Uterus (tissue), 2 donors: ENCODE measurements around the gene HRH2.

Experiments
- POLR2A ChIP-seq, 2 donors: fragments of 450-650 bp; IDR thresholded peaks; one replicate each; pipeline ENCODE4 v1.6.1; 2016; ENCODE audit warnings: antibody characterized with exemption in 2 of 2, mild to moderate bottlenecking in 1 of 2, moderate library complexity in 1 of 2
- TF ChIP-seq, protein P1 (sequence below), 4 experiments: fragments of 200-600 bp in 2 of 4; fragments of 450-650 bp in 2 of 4; sonication (generic) in 2 of 4; IDR thresholded peaks; one replicate each; pipeline ENCODE4 v1.5.1; 2016 to 2019; ENCODE audit warnings: antibody characterized with exemption in 4 of 4, mild to moderate bottlenecking in 2 of 4, moderate library complexity in 1 of 4

DNA sequence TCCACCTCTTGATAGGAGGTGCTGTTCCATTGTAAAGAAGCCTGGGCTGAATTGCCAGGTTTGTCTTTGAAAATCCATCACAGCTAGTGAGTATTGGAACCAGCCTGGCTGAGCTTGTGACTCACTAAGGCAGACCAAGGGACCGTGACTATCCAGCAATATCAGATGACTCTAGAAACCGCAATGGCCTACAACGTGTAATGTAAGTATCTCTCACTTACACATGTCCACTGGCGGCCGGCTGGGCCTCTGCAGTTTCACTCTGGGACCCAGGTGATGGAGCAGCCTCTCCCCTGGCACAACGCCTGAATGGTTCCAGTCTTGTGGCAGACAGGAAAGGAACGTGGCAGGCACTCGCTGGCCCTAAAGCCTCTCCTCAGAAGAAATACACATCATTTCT, 3.1 kb upstream of the HRH2 start:
- TF ChIP-seq, protein P1, sequence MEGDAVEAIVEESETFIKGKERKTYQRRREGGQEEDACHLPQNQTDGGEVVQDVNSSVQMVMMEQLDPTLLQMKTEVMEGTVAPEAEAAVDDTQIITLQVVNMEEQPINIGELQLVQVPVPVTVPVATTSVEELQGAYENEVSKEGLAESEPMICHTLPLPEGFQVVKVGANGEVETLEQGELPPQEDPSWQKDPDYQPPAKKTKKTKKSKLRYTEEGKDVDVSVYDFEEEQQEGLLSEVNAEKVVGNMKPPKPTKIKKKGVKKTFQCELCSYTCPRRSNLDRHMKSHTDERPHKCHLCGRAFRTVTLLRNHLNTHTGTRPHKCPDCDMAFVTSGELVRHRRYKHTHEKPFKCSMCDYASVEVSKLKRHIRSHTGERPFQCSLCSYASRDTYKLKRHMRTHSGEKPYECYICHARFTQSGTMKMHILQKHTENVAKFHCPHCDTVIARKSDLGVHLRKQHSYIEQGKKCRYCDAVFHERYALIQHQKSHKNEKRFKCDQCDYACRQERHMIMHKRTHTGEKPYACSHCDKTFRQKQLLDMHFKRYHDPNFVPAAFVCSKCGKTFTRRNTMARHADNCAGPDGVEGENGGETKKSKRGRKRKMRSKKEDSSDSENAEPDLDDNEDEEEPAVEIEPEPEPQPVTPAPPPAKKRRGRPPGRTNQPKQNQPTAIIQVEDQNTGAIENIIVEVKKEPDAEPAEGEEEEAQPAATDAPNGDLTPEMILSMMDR (IDR thresholded peaks at IDR 0.05) = no peak
- TF ChIP-seq POLR2A (IDR thresholded peaks at IDR 0.05) = no peak
